Naive B cell (primary cell): ENCODE results near the gene MAPK4. TPM values are rescaled to one million over a fixed set of nuclear protein-coding genes. Genes with fewer than 3 reads are reported as not detected.
"Not testable (repeated sequence)": the region's sequence is repeated elsewhere in the genome, so short reads cannot be mapped to it uniquely, and the experiment has no call there.

Experiments
- ATAC-seq, 2 donors: fragments of 150-1000 bp; cut with Tn5 transposase; 2 replicates each; pipeline ENCODE4 v1.10.0; 2021; ENCODE audit warnings: low read depth in 2 of 2, mild to moderate bottlenecking in 2 of 2, moderate library complexity in 2 of 2
- DNase-seq: peaks from one replicate; pipeline ENCODE4 v3.0.0; 2022
- H3K27ac Mint-ChIP-seq, 6 donors: one replicate each; pipeline ENCODE4 v1.8.0; 2020 to 2022; ENCODE audit warnings: mild to moderate bottlenecking in 6 of 6, mixed read lengths in 6 of 6, moderate library complexity in 5 of 6, inconsistent platforms in 2 of 6
- H3K27me3 Mint-ChIP-seq, 3 donors: one replicate each; pipeline ENCODE4 v1.8.0; 2021 to 2022; ENCODE audit warnings: mixed read lengths in 3 of 3, mild to moderate bottlenecking in 1 of 3
- H3K36me3 Mint-ChIP-seq, 2 donors: one replicate each; pipeline ENCODE4 v1.8.0; 2020 to 2022; ENCODE audit warnings: mixed read lengths in 2 of 2, inconsistent platforms in 1 of 2, mild to moderate bottlenecking in 1 of 2
- H3K4me1 Mint-ChIP-seq, 3 donors: one replicate each; pipeline ENCODE4 v1.8.0; 2020 to 2022; ENCODE audit warnings: mixed read lengths in 3 of 3, inconsistent platforms in 1 of 3, mild to moderate bottlenecking in 1 of 3, moderate library complexity in 1 of 3
- H3K4me3 Mint-ChIP-seq, 8 donors: one replicate each; pipeline ENCODE4 v1.8.0; 2020 to 2022; ENCODE audit warnings: mild to moderate bottlenecking in 8 of 8, mixed read lengths in 8 of 8, moderate library complexity in 8 of 8, inconsistent platforms in 2 of 8
- H3K9me3 Mint-ChIP-seq, 7 donors: one replicate each; pipeline ENCODE4 v1.8.0; 2020 to 2022; ENCODE audit warnings: mixed read lengths in 7 of 7, mild to moderate bottlenecking in 5 of 7, inconsistent platforms in 2 of 7, moderate library complexity in 1 of 7
- polyA plus RNA-seq, 6 donors: library from polyadenylated mRNA; unstranded; fragments of 300-500 nt; fragmentation: Illumina TruSeq; gene quantifications; one replicate each; pipeline ENCODE4 v1.2.3, GENCODE V29; 2021; ENCODE audit warnings: low read depth in 6 of 6

Gene MAPK4
- polyA plus RNA-seq, 6 donors from 2014 or later, result not detected

DNA sequence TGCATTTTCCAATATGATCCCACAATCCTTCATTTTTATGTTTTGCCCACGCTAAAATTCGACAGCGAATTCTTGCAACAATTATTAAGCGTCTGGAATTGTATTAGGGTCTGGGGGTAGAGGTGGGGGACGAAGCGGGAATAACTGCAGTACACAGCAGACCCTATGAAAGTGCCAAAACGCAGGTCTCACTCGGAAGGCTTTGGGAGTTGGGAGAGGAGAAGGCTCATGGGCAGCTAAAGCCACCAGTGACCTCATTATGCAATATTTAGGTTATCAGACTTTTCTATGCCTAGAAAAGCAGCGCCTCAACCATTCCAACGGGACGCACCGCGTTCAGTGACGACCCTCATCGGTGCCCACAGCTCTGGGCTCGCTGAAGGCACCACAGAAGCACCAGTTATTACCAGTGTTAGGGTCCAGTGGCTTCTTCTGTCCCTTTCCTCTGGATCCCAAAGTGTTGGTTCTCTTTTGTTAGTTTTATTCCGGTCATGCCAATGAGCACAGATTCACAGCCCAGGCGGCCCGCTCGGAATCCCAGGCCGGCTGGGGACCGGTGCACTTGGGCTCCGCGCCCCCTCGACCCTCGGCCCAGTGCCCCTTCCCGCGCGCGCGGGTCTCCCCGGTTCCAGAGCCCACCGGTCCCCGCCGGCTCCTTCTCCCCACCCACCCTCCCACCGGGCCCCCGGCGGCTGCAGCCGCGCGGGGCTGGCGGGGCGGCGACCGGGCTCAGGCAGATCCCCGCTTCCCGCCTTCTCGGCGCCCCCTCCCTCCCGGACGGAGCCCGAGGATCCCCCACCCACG lies 737 bp upstream of the MAPK4 start:
- Mint-ChIP-seq H3K27ac (no peak overlapping the region), H3K36me3 (peaks cover 5 to 16% of the 10 kb centered on the region in 2 donors), H3K4me3 (peak overlapping the region; percentile 24 to 84 (median 74)), H3K27me3 (peaks cover 67 to 79% (median 68%) of the 10 kb centered on the region in 3 donors), H3K4me1 (peaks cover 0 to 13% (median 4%) of the 10 kb centered on the region in 3 donors), H3K9me3 (peaks cover 8 to 28% (median 25%) of the 10 kb centered on the region in 7 donors)
- DNase-seq, result no peak
- ATAC-seq, result no peak

GRCh38 chr18:50560681-50561629 lies 1.1 kb downstream of the MAPK4 start:
- ATAC-seq (no peak), DNase-seq (no peak)
- H3K36me3 Mint-ChIP-seq, result peaks cover 3 to 4% of the 10 kb centered on the region in 2 donors
- peak overlapping the region; percentile 52 to 83 (median 71) for H3K4me3 Mint-ChIP-seq
- peaks cover 60 to 74% (median 61%) of the 10 kb centered on the region in 3 donors for H3K27me3 Mint-ChIP-seq
- H3K27ac Mint-ChIP-seq, result no peak overlapping the region
- peaks cover 2 to 12% (median 11%) of the 10 kb centered on the region in 7 donors for H3K9me3 Mint-ChIP-seq
- peaks cover 0 to 13% (median 4%) of the 10 kb centered on the region in 3 donors for H3K4me1 Mint-ChIP-seq

DNA sequence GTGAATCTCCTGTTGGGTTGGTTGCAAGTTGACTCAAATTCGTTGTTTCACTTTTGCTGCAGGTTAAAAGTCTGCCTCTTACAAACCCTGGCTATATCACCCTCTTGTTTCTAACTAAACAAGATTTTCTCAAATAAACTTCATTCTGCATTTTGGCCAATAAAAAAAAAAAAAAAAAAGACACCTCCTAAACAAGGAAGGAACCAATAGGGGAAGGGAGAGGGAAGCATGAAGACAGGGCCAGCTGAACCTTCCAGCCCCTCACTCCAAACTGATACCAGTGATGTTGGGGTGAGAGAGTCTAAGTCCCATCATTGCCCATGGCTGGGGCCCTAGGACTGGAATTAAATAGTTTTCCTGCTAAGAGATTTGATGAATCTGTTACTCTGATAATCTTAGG lies 2.4 kb downstream of the MAPK4 start:
- H3K27me3 Mint-ChIP-seq, result peaks cover 50 to 71% (median 56%) of the 10 kb centered on the region in 3 donors
- ATAC-seq, H3K4me3 Mint-ChIP-seq, H3K27ac Mint-ChIP-seq, DNase-seq, H3K36me3 Mint-ChIP-seq: not testable (repeated sequence)
- peaks cover 0 to 13% (median 4%) of the 10 kb centered on the region in 3 donors for H3K4me1 Mint-ChIP-seq
- H3K9me3 Mint-ChIP-seq, result peaks cover 0 to 10% (median 0%) of the 10 kb centered on the region in 7 donors

- no peaks in the 10 kb centered on the region for H3K36me3 Mint-ChIP-seq
- no peak for DNase-seq
- peaks cover 0 to 10% (median 0%) of the 10 kb centered on the region in 7 donors for H3K9me3 Mint-ChIP-seq
- no peak overlapping the region for H3K4me3 Mint-ChIP-seq
- ATAC-seq, result no peak
- peaks cover 48 to 69% (median 51%) of the 10 kb centered on the region in 3 donors for H3K27me3 Mint-ChIP-seq
- no peak overlapping the region for H3K27ac Mint-ChIP-seq
- H3K4me1 Mint-ChIP-seq, result peaks cover 0 to 13% (median 4%) of the 10 kb centered on the region in 3 donors
These were observed 2.8 kb downstream of the MAPK4 start for GRCh38 chr18:50562686-50563085.

DNA sequence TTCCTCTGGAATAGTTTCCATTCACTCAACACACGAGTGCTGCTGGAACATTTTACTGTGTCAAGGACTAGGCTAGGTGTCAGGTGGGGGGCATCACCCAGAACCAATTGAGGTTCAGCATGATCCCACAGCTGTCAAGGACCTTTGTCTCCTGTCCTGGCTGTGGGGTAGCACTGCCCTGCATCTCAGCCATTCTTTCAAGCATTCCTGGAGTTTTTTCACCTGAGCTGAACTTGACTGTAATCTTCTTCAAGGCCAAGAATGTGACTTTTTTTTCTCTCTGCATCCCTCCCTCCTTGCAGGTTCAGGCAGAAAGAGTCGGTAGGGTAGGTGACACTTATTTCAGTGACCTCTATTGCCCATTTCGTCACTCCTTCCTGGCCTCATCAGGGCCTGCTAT lies 3.5 kb downstream of the MAPK4 start:
- H3K27me3 Mint-ChIP-seq, result peaks cover 45 to 63% (median 48%) of the 10 kb centered on the region in 3 donors
- no peak overlapping the region for H3K4me3 Mint-ChIP-seq
- ATAC-seq (no peak), DNase-seq (no peak)
- H3K27ac Mint-ChIP-seq, result no peak overlapping the region
- H3K4me1 Mint-ChIP-seq, result peaks cover 0 to 13% (median 4%) of the 10 kb centered on the region in 3 donors
- H3K9me3 Mint-ChIP-seq, result peaks cover under 1 to 9% (median 3%) of the 10 kb centered on the region in 7 donors
- peaks cover 1 to 2% of the 10 kb centered on the region in 2 donors for H3K36me3 Mint-ChIP-seq

DNA sequence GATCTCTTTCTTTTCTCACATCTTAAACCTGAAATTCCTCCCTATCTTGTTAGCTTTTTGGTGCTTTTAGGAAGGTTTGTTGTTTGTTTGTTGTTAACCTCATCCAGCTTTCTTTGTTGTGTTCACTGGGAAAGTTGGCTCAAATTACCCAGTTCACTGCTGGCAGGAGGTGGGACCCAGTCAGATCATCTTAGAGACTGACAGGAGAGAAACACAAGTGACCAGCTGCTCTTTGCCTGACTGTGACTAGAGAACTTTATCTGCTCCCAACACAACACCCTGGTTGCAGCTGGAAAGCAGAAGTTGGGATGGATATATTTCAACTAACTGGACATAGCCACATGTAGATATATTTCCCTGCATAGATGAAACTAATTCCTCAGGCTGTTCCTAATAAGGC lies 10.0 kb downstream of the MAPK4 start:
- no peak for DNase-seq
- H3K27me3 Mint-ChIP-seq, result peaks cover 22 to 39% (median 31%) of the 10 kb centered on the region in 3 donors
- H3K36me3 Mint-ChIP-seq, result peaks cover 7 to 8% of the 10 kb centered on the region in 2 donors
- no peak for ATAC-seq
- no peak overlapping the region for H3K27ac Mint-ChIP-seq
- H3K4me1 Mint-ChIP-seq, result no peaks in the 10 kb centered on the region
- H3K4me3 Mint-ChIP-seq, result no peak overlapping the region
- peaks cover 4 to 18% (median 12%) of the 10 kb centered on the region in 7 donors for H3K9me3 Mint-ChIP-seq

GRCh38 chr18:50571606-50572005 lies 11.7 kb downstream of the MAPK4 start:
- peaks cover 12 to 35% (median 29%) of the 10 kb centered on the region in 3 donors for H3K27me3 Mint-ChIP-seq
- no peaks in the 10 kb centered on the region for H3K4me1 Mint-ChIP-seq
- DNase-seq (no peak), ATAC-seq (no peak)
- no peak overlapping the region for H3K27ac Mint-ChIP-seq
- H3K4me3 Mint-ChIP-seq, result no peak overlapping the region
- peaks cover 4 to 18% (median 11%) of the 10 kb centered on the region in 7 donors for H3K9me3 Mint-ChIP-seq
- peaks cover 7 to 8% of the 10 kb centered on the region in 2 donors for H3K36me3 Mint-ChIP-seq

GRCh38 chr18:50573196-50573595 lies 13.3 kb downstream of the MAPK4 start:
- Mint-ChIP-seq H3K27me3 (peaks cover 12 to 39% (median 23%) of the 10 kb centered on the region in 3 donors), H3K9me3 (peaks cover 4 to 17% (median 13%) of the 10 kb centered on the region in 7 donors)
- ATAC-seq, H3K36me3 Mint-ChIP-seq, DNase-seq, H3K4me3 Mint-ChIP-seq, H3K4me1 Mint-ChIP-seq, H3K27ac Mint-ChIP-seq: not testable (repeated sequence)

GRCh38 chr18:50573679-50574078 lies 13.8 kb downstream of the MAPK4 start:
- peaks cover 17 to 44% (median 23%) of the 10 kb centered on the region in 3 donors for H3K27me3 Mint-ChIP-seq
- H3K4me1 Mint-ChIP-seq, result no peaks in the 10 kb centered on the region
- H3K4me3 Mint-ChIP-seq, result no peak overlapping the region
- DNase-seq (no peak), ATAC-seq (no peak)
- no peak overlapping the region for H3K27ac Mint-ChIP-seq
- peaks cover 3 to 8% of the 10 kb centered on the region in 2 donors for H3K36me3 Mint-ChIP-seq
- H3K9me3 Mint-ChIP-seq, result peaks cover 3 to 12% (median 8%) of the 10 kb centered on the region in 7 donors

- Mint-ChIP-seq H3K9me3 (peaks cover 3 to 15% (median 8%) of the 10 kb centered on the region in 7 donors), H3K36me3 (peaks cover 4 to 15% of the 10 kb centered on the region in 2 donors), H3K4me1 (no peaks in the 10 kb centered on the region), H3K4me3 (no peak overlapping the region), H3K27ac (no peak overlapping the region), H3K27me3 (peaks cover 23 to 32% (median 27%) of the 10 kb centered on the region in 3 donors)
- DNase-seq, result no peak
- ATAC-seq, result no peak
These were observed 18.1 kb downstream of the MAPK4 start for GRCh38 chr18:50578030-50578429.

DNA sequence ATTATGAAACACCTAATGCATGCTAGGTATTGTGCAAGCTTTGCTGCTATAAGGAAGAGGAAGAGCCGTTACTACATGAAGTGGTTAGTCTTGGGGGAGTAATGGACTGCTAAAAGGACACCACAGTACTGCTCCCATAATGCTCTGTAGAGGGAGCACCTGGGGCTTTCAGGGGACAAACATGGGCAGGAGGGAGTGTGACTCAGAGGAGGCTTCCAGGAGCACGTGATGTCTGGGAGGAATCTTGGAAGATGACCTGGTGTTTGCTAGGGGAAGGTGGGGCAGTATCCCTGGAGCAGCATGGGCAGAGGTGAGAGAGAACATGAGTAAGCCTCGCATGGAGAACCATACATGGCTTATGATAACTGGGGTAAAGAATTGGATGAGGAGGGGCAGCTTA lies 18.8 kb downstream of the MAPK4 start:
- Mint-ChIP-seq H3K36me3 (peaks cover 5 to 17% of the 10 kb centered on the region in 2 donors), H3K27me3 (peaks cover 23 to 29% (median 27%) of the 10 kb centered on the region in 3 donors), H3K27ac (no peak overlapping the region), H3K4me1 (no peaks in the 10 kb centered on the region), H3K4me3 (peak overlapping the region in 1 of 8 donors; percentile 29), H3K9me3 (peaks cover 6 to 21% (median 14%) of the 10 kb centered on the region in 7 donors)
- DNase-seq (no peak), ATAC-seq (no peak)

GRCh38 chr18:50579061-50579774 lies 19.3 kb downstream of the MAPK4 start:
- no peaks in the 10 kb centered on the region for H3K4me1 Mint-ChIP-seq
- H3K36me3 Mint-ChIP-seq, result peaks cover 5 to 17% of the 10 kb centered on the region in 2 donors
- ATAC-seq (no peak), DNase-seq (no peak)
- peaks cover 23 to 27% (median 23%) of the 10 kb centered on the region in 3 donors for H3K27me3 Mint-ChIP-seq
- no peak overlapping the region for H3K27ac Mint-ChIP-seq
- peaks cover 6 to 27% (median 19%) of the 10 kb centered on the region in 7 donors for H3K9me3 Mint-ChIP-seq
- peak overlapping the region in 2 of 8 donors; percentile 11 to 52 for H3K4me3 Mint-ChIP-seq
